ENCODE measurements around the gene OTUD3. TPM values are rescaled to one million over a fixed set of nuclear protein-coding genes. Genes with fewer than 3 reads are reported as not detected.

Gene OTUD3
- total and polyA plus RNA-seq, 2 of the 13 experiments (the other 11 are each of a cell fraction or from before 2014, with no cell fraction given) = 5.2 to 7.5 TPM

DNA sequence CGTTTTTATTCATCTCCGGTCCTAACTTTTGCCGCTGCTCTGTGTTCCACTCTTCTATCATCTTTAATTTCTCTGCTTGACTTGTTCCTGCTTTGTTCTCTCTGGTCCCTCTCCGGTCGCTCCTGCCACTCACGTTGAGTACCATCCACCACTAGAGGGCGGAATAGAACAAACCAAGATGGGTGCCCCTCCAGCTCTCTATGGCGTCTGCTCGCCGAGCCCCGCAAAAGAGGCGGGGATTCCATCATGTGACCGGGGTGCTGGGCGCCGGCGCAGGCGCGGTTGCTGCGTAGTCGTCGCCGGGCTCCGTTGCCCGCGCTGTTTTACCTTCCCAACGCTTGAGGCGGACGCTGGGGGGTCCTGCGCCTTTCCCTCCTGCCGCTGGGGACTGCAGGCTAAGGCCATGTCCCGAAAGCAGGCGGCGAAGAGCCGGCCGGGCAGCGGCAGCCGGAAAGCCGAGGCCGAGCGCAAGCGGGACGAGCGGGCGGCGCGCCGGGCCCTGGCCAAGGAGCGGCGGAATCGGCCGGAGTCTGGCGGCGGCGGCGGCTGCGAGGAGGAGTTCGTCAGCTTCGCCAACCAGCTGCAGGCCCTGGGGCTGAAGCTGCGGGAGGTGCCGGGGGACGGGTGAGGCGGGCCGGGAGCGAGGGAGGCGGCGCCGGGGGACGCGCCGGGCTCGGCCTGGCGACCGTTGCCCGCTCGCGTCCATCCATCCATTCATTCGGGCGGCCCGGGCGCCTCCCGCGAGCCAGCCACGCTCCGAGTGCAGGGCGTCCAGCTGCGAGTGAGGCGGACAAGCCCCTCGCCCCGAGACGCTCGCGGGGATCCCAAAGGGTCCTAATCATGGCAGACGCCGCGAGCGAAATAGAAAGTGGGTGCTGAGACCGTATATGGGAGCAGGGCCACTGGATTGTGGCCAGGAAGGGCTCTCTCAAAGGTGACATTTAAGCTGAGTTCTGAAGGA is at the start of gene OTUD3 (continued):
- TF ChIP-seq ZNF713 (CRISPR knock-in tag; IDR thresholded peaks at IDR 0.05) (peak; percentile 71; the same call in 1 of the 2 replicates), AKNA (CRISPR knock-in tag; IDR thresholded peaks at IDR 0.05; ENCODE audit: borderline replicate concordance) (no peak), AHR (CRISPR knock-in tag; IDR thresholded peaks at IDR 0.05) (no peak), AGO2 (optimal IDR thresholded peaks at IDR 0.05; ENCODE audit: low read depth, low read length) (peak; percentile 73), GATAD1 (CRISPR knock-in tag; IDR thresholded peaks at IDR 0.05) (peak; percentile 83), TCF7 (IDR thresholded peaks at IDR 0.05; ENCODE audit: low read depth) (no peak), ZNF225 (CRISPR knock-in tag; IDR thresholded peaks at IDR 0.05) (0 out of 2 replicates have a peak, but pooled peaks have one; percentile 12), ZNF569 (CRISPR knock-in tag; IDR thresholded peaks at IDR 0.05; ENCODE audit: borderline replicate concordance) (no peak), MXI1 (IDR thresholded peaks at IDR 0.05; ENCODE audit: borderline replicate concordance, low read depth, low read length) (peak; percentile 24; the same call in 1 of the 3 replicates), ZNF292 (CRISPR knock-in tag; IDR thresholded peaks at IDR 0.05; ENCODE audit: borderline replicate concordance, low read depth) (peak; percentile 17; the same call in 1 of the 2 replicates), MTA3 (CRISPR knock-in tag; IDR thresholded peaks at IDR 0.05) (no peak), ZMYM3 (CRISPR knock-in tag; IDR thresholded peaks at IDR 0.05) (no peak; the same call in 1 of the 2 replicates), PHF20 (CRISPR knock-in tag; IDR thresholded peaks at IDR 0.05) (peak; percentile 74), PITX1 (CRISPR knock-in tag; IDR thresholded peaks at IDR 0.05) (no peak), ZNF350 (CRISPR knock-in tag; IDR thresholded peaks at IDR 0.05; ENCODE audit: borderline replicate concordance, low read depth) (peak; percentile 49; the same call in 1 of the 2 replicates), HMG20A (CRISPR knock-in tag; IDR thresholded peaks at IDR 0.05; ENCODE audit: borderline replicate concordance) (no peak), THAP8 (CRISPR knock-in tag; IDR thresholded peaks at IDR 0.05; ENCODE audit: borderline replicate concordance) (no peak), RAD21 (CRISPR knock-in tag; IDR thresholded peaks at IDR 0.05) (peak; percentile 56; the same call in 1 of the 2 replicates), NFE2L2 (IDR thresholded peaks at IDR 0.05; ENCODE audit: low read length) (no peak), PRDM15 (CRISPR knock-in tag; IDR thresholded peaks at IDR 0.05) (peak; percentile 38; the same call in 1 of the 2 replicates), ZNF792 (CRISPR knock-in tag; IDR thresholded peaks at IDR 0.05) (0 out of 2 replicates have a peak, but pooled peaks have one; percentile 44)
